Measurements from ENCODE around the gene ANKRD17. TPM values are rescaled to one million over a fixed set of nuclear protein-coding genes. Genes with fewer than 3 reads are reported as not detected.
A peak's percentile ranks its signal among the peaks of the same experiment; 100 is the strongest.

ANKRD17 gene
- total and polyA plus RNA-seq, 9 of the 15 experiments (the other 6 are each of a cell fraction or from before 2014, with no cell fraction given): 25.5 to 86.9 (median 52.2) TPM

DNA sequence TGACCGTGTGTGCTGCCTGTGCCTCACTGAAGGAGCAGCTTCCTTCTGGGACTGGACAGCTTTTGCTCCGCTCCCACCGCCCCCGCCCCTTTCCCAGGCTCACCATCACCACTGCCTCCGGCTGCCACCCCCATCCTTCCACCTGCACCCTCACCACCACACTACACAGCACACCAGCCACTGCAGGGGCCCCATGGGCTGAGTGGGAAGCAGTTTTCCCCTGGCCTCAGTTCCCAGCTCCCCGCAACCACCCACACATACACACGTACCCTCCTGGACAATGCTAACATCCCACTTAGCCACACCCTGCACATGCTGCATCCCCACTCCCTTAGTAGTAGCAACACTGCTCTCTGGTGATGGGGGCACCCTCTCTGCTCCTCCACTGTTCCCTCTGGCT lies 159.5 kb downstream of the ANKRD17 start:
- DNase-seq (ENCODE audit: extremely low read depth in 1 of 4, low spot score in 3 of 4) (no peak), ATAC-seq (no peak; the same call in 2 of the 3 replicates), FAIRE-seq (no peak)
- BruUV-seq (replicated peaks): no TSS peak
- no peaks in the 10 kb centered on the region for H3K27me3 ChIP-seq (ENCODE audit: control insufficient read depth in 2 of 2, insufficient read depth in 2 of 2, low read length in 2 of 2)
- ChIA-PET POLR2A (no interaction called here), CTCF (ENCODE audit: low intra/inter-chr PET ratio) (no interaction called here)
- no peaks in the 10 kb centered on the region for H3K9me3 ChIP-seq (replicated peaks; ENCODE audit: control insufficient read depth, insufficient read depth, low read depth, low read length)
- peaks cover 0 to 5% of the 10 kb centered on the region in 2 experiments; a peak in 2 of 5 replicates for H3K4me1 ChIP-seq (replicated peaks in 1 of 2; ENCODE audit: control insufficient read depth in 2 of 2, insufficient read depth in 2 of 2, low read length in 2 of 2)
- in situ Hi-C loops (cut with MboI): no loop called here
- H3K79me2 ChIP-seq (ENCODE audit: control insufficient read depth, insufficient read depth, low read length): 0 out of 3 replicates have a peak, but pooled peaks cover 2% of the 10 kb centered on the region
- no peak overlapping the region for H3K27ac ChIP-seq (ENCODE audit: extremely low read depth, low read depth, low read length)
- H3K4me3 ChIP-seq: no peak overlapping the region
- H3K36me3 ChIP-seq (ENCODE audit: control insufficient read depth, insufficient read depth, low read length): peaks cover 88% of the 10 kb centered on the region
- no peaks in the 10 kb centered on the region for H3K9me1 ChIP-seq (ENCODE audit: control insufficient read depth, insufficient read depth, low read length)
- 97% methylated on average over 3 of the region's 7 CpGs for WGBS (ENCODE audit: insufficient coverage, low coverage, missing lambda C conversion rate)
- TF ChIP-seq POLR2G (IDR thresholded peaks at IDR 0.05; ENCODE audit: low read depth, low read length) (peak; percentile 53), ZNF408 (CRISPR knock-in tag; IDR thresholded peaks at IDR 0.05; ENCODE audit: low read depth) (no peak), FOXJ3 (CRISPR knock-in tag; IDR thresholded peaks at IDR 0.05) (no peak), ZNF778 (CRISPR knock-in tag; IDR thresholded peaks at IDR 0.05) (no peak), EP300 (IDR thresholded peaks at IDR 0.05; ENCODE audit: low read length) (no peak), POLR2A (conservative IDR thresholded peaks at IDR 0.05) (0 out of 2 replicates have a peak, but pooled peaks have one; percentile 40), NR2F6 (CRISPR knock-in tag; IDR thresholded peaks at IDR 0.05) (no peak), ZNF197 (CRISPR knock-in tag; IDR thresholded peaks at IDR 0.05; ENCODE audit: low read depth) (no peak), RBM22 (IDR thresholded peaks at IDR 0.05; ENCODE audit: low read depth, low read length, poor library complexity, severe bottlenecking) (peak; percentile 65), SUPT5H (IDR thresholded peaks at IDR 0.05) (peak; percentile 45; the same call in 1 of the 2 replicates), PHB (CRISPR knock-in tag; IDR thresholded peaks at IDR 0.05) (no peak), ZNF316 (IDR thresholded peaks at IDR 0.05) (no peak)
- TF ChIP-seq, protein P1, sequence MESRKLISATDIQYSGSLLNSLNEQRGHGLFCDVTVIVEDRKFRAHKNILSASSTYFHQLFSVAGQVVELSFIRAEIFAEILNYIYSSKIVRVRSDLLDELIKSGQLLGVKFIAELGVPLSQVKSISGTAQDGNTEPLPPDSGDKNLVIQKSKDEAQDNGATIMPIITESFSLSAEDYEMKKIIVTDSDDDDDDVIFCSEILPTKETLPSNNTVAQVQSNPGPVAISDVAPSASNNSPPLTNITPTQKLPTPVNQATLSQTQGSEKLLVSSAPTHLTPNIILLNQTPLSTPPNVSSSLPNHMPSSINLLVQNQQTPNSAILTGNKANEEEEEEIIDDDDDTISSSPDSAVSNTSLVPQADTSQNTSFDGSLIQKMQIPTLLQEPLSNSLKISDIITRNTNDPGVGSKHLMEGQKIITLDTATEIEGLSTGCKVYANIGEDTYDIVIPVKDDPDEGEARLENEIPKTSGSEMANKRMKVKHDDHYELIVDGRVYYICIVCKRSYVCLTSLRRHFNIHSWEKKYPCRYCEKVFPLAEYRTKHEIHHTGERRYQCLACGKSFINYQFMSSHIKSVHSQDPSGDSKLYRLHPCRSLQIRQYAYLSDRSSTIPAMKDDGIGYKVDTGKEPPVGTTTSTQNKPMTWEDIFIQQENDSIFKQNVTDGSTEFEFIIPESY (CRISPR knock-in tag; IDR thresholded peaks at IDR 0.05): no peak
- TF ChIP-seq, protein P2, sequence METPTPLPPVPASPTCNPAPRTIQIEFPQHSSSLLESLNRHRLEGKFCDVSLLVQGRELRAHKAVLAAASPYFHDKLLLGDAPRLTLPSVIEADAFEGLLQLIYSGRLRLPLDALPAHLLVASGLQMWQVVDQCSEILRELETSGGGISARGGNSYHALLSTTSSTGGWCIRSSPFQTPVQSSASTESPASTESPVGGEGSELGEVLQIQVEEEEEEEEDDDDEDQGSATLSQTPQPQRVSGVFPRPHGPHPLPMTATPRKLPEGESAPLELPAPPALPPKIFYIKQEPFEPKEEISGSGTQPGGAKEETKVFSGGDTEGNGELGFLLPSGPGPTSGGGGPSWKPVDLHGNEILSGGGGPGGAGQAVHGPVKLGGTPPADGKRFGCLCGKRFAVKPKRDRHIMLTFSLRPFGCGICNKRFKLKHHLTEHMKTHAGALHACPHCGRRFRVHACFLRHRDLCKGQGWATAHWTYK (CRISPR knock-in tag; IDR thresholded peaks at IDR 0.05): no peak
- TF ChIP-seq, protein P3, sequence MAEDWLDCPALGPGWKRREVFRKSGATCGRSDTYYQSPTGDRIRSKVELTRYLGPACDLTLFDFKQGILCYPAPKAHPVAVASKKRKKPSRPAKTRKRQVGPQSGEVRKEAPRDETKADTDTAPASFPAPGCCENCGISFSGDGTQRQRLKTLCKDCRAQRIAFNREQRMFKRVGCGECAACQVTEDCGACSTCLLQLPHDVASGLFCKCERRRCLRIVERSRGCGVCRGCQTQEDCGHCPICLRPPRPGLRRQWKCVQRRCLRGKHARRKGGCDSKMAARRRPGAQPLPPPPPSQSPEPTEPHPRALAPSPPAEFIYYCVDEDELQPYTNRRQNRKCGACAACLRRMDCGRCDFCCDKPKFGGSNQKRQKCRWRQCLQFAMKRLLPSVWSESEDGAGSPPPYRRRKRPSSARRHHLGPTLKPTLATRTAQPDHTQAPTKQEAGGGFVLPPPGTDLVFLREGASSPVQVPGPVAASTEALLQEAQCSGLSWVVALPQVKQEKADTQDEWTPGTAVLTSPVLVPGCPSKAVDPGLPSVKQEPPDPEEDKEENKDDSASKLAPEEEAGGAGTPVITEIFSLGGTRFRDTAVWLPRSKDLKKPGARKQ (CRISPR knock-in tag; IDR thresholded peaks at IDR 0.05): no peak
- TF ChIP-seq, protein P4, sequence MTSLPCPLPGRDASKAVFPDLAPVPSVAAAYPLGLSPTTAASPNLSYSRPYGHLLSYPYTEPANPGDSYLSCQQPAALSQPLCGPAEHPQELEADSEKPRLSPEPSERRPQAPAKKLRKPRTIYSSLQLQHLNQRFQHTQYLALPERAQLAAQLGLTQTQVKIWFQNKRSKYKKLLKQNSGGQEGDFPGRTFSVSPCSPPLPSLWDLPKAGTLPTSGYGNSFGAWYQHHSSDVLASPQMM (CRISPR knock-in tag; IDR thresholded peaks at IDR 0.05): no peak
- intact Hi-C loops (cut with micrococcal nuclease): no loop called here
- H4K20me1 ChIP-seq (replicated peaks; ENCODE audit: control insufficient read depth, insufficient read depth, low read length): no peaks in the 10 kb centered on the region
- no peak overlapping the region for H3K4me2 ChIP-seq (ENCODE audit: insufficient read depth, low read length)
- no peak overlapping the region for H2AFZ ChIP-seq (ENCODE audit: low read depth, low read length)
- no peak overlapping the region; a peak in 1 of 4 replicates for H3K9ac ChIP-seq (ENCODE audit: insufficient read depth in 1 of 2, low read depth in 2 of 2, low read length in 2 of 2)
